Smooth muscle cell (in vitro differentiated cells): ENCODE results near the gene ZSWIM1. TPM values are rescaled to one million over a fixed set of nuclear protein-coding genes. Genes with fewer than 3 reads are reported as not detected.

Source experiments
- DNase-seq: peaks from one replicate; lab custom pipeline; 2025; ENCODE audit not compliant: unreplicated experiment; lab: John Stamatoyannopoulos, UW
- H2AFZ ChIP-seq: fragments of 200-600 bp; sonication (generic); 2 replicates; pipeline ENCODE4 v1.6.0; 2016; ENCODE audit warnings: antibody characterized with exemption, low read depth, mild to moderate bottlenecking
- H3F3A ChIP-seq: fragments of 200-600 bp; sonication (generic); 2 replicates; pipeline ENCODE4 v1.6.0; 2017; ENCODE audit warnings: antibody characterized with exemption, low read depth
- H3K27ac ChIP-seq: fragments of 200-600 bp; sonication (generic); 2 replicates; pipeline ENCODE4 v1.5.1; 2016; ENCODE audit warnings: low read depth, mild to moderate bottlenecking
- H3K27me3 ChIP-seq: fragments of 200-600 bp; sonication (generic); 2 replicates; pipeline ENCODE4 v1.6.1; 2016; ENCODE audit warnings: low read depth, mild to moderate bottlenecking
- H3K36me3 ChIP-seq: fragments of 200-600 bp; sonication (generic); 2 replicates; pipeline ENCODE4 v1.5.1; 2016; ENCODE audit warnings: low read depth
- H3K4me1 ChIP-seq: fragments of 200-600 bp; sonication (generic); 2 replicates; pipeline ENCODE4 v1.5.1; 2016; ENCODE audit warnings: low read depth
- H3K4me2 ChIP-seq: fragments of 200-600 bp; sonication (generic); 2 replicates; pipeline ENCODE4 v1.6.0; 2016; ENCODE audit warnings: mild to moderate bottlenecking
- H3K4me3 ChIP-seq: fragments of 200-600 bp; sonication (generic); 2 replicates; pipeline ENCODE4 v1.5.1; 2016; ENCODE audit warnings: mild to moderate bottlenecking
- H3K79me2 ChIP-seq: fragments of 200-600 bp; sonication (generic); 2 replicates; pipeline ENCODE4 v1.6.0; 2016; ENCODE audit warnings: low read depth, mild to moderate bottlenecking
- H3K9ac ChIP-seq: fragments of 200-600 bp; sonication (generic); 2 replicates; pipeline ENCODE4 v1.6.0; 2016; ENCODE audit warnings: low read depth
- H3K9me3 ChIP-seq: fragments of 200-600 bp; sonication (generic); replicated peaks from 2 replicates; pipeline ENCODE4 v1.5.1; 2016; ENCODE audit warnings: low read depth
- H4K20me1 ChIP-seq: fragments of 200-600 bp; sonication (generic); 2 replicates; pipeline ENCODE4 v1.6.0; 2016; ENCODE audit warnings: low read depth
- WGBS: methylation state at CpG from one replicate; pipeline ENCODE4 v1.1.7; 2016; ENCODE audit warnings: low lambda C conversion rate; 5-methylcytosine and 5-hydroxymethylcytosine counted together
- polyA plus RNA-seq: library from polyadenylated mRNA; unstranded; fragments of >200 nt; fragmentation: Nextera tagmentation; extraction: Ambion mirVana; gene quantifications from 2 replicates; pipeline ENCODE4 v1.2.1, GENCODE V29; 2016
- total RNA-seq: library from RNA; depleted of rRNA; stranded (reverse); fragments of >200 nt; gene quantifications from 2 replicates; pipeline ENCODE4 v1.2.3, GENCODE V29; 2014
- TF ChIP-seq, protein P1 (sequence below): fragments of 200-600 bp; sonication (generic); IDR thresholded peaks from 2 replicates; pipeline ENCODE4 v1.5.1; 2017; ENCODE audit warnings: borderline replicate concordance, mild to moderate bottlenecking, antibody characterized with exemption; ENCODE audit not compliant: insufficient read depth, poor library complexity, severe bottlenecking

ZSWIM1 gene
- total and polyA plus RNA-seq, 2 experiments from 2014 or later = 5.7 to 12.2 TPM

DNA sequence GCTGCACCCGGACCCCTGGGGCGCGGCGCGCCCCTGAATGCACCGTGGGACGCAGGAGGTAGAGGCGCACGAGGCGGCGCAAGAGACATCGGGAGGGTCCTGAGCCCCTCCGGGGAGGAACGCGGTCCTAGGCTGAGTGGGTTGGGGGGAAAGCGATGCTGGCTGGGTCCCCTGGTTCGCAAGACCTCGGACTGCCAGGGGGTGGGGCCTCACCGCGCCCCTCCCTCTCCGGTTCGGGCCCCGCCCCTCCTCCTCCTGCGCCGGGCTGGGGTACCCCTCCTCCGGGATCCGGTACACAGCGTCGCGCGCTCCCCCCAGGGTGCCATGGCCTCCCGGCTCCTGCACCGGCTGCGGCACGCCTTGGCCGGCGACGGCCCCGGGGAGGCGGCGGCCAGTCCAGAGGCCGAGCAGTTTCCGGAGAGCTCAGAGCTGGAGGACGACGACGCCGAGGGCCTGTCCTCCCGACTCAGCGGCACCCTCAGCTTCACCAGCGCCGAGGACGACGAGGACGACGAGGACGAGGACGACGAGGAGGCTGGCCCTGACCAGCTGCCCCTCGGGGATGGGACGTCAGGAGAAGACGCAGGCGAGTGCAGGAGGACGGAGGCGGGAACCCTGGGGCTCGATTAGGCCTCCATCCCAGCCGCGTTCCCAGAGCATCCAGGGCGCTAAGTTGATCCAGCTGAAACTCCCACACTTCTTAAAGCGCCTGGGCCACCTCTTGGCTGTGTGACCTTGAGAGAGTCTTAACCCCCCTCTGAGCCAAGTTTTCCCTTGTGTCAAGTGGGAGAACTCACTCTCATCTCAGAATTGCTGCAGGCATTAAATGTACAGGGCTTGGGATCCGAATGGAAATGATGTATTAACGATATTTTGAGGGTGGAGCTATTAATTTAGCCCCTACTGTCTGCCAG is 46.9 kb upstream of the ZSWIM1 start:
- Histone ChIP-seq H3K4me2 (peak overlapping the region; percentile 99), H2AFZ (peak overlapping the region; percentile 93), H3K27ac (peak overlapping the region; percentile 46), H3K36me3 (no peaks in the 10 kb centered on the region), H3K27me3 (no peaks in the 10 kb centered on the region), H3K9ac (peak overlapping the region; percentile 42), H3K4me3 (peak overlapping the region; percentile 88), H3K4me1 (peaks cover 5% of the 10 kb centered on the region), H3K79me2 (no peaks in the 10 kb centered on the region), H3K9me3 (no peaks in the 10 kb centered on the region), H4K20me1 (peaks cover 4% of the 10 kb centered on the region), H3F3A (peaks cover 11% of the 10 kb centered on the region)
- DNase-seq = peak; percentile 80
- TF ChIP-seq, protein P1, sequence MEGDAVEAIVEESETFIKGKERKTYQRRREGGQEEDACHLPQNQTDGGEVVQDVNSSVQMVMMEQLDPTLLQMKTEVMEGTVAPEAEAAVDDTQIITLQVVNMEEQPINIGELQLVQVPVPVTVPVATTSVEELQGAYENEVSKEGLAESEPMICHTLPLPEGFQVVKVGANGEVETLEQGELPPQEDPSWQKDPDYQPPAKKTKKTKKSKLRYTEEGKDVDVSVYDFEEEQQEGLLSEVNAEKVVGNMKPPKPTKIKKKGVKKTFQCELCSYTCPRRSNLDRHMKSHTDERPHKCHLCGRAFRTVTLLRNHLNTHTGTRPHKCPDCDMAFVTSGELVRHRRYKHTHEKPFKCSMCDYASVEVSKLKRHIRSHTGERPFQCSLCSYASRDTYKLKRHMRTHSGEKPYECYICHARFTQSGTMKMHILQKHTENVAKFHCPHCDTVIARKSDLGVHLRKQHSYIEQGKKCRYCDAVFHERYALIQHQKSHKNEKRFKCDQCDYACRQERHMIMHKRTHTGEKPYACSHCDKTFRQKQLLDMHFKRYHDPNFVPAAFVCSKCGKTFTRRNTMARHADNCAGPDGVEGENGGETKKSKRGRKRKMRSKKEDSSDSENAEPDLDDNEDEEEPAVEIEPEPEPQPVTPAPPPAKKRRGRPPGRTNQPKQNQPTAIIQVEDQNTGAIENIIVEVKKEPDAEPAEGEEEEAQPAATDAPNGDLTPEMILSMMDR = no peak
- 6% methylated on average over 53 of the region's 71 CpGs for WGBS

DNA sequence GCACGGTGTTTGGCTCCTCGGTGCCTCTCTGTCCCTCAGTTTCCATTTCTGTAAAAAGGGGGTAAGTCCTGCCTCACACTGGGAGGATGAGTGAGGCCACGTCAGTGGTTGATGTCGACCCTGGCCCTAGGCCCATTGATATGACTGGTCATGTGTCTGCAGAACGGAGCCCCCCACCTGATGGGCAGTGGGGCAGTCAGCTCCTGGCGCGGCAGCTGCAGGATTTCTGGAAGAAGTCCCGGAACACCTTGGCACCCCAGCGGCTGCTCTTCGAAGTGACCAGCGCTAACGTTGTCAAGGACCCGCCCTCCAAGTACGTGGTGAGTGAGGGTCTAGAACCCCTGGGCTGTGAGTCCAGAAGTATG is 46.2 kb upstream of the ZSWIM1 start:
- H3K4me2 ChIP-seq = peak overlapping the region; percentile 99
- peaks cover 6% of the 10 kb centered on the region for H4K20me1 ChIP-seq
- H3K36me3 ChIP-seq = no peaks in the 10 kb centered on the region
- peak overlapping the region; percentile 88 for H3K4me3 ChIP-seq
- DNase-seq = no peak
- TF ChIP-seq, protein P1 = no peak
- no peak overlapping the region for H2AFZ ChIP-seq
- no peaks in the 10 kb centered on the region for H3K79me2 ChIP-seq
- H3K9ac ChIP-seq = no peak overlapping the region
- no peaks in the 10 kb centered on the region for H3K27me3 ChIP-seq
- no peaks in the 10 kb centered on the region for H3K9me3 ChIP-seq
- WGBS = 93% methylated on average over 14 of the region's 14 CpGs
- H3F3A ChIP-seq = peaks cover 11% of the 10 kb centered on the region
- peaks cover 5% of the 10 kb centered on the region for H3K4me1 ChIP-seq
- H3K27ac ChIP-seq = no peak overlapping the region

DNA sequence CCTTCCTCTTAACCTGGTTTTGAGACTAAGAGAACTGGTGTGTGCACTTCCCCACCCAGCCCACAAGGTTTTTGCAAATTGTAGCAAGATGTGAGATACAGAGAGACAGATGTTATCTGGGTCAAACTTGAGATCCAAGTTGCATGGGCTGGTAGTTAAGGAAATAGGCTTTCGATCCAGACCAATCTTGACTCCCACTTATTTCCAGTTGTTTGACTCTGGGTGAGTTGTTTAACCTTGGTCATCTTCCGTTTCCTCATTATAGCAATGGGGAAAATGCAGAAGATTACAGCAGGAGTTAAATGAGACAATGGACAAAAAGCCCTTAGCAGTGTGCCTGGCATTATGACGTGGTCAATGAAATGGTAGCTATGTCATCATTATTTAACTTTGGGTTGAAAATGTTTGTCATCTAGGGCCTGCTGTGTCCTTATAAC is 45.7 kb upstream of the ZSWIM1 start:
- 90% methylated on average over 3 of the region's 3 CpGs for WGBS
- TF ChIP-seq, protein P1 = no peak
- H3K27me3 ChIP-seq = no peaks in the 10 kb centered on the region
- no peaks in the 10 kb centered on the region for H3K79me2 ChIP-seq
- H3K4me2 ChIP-seq = peak overlapping the region; percentile 99
- H3K4me3 ChIP-seq = no peak overlapping the region
- H3K36me3 ChIP-seq = no peaks in the 10 kb centered on the region
- H3K27ac ChIP-seq = peak overlapping the region; percentile 5
- H3K4me1 ChIP-seq = peaks cover 5% of the 10 kb centered on the region
- H2AFZ ChIP-seq = no peak overlapping the region
- no peak for DNase-seq
- peaks cover 11% of the 10 kb centered on the region for H3F3A ChIP-seq
- peaks cover 7% of the 10 kb centered on the region for H4K20me1 ChIP-seq
- H3K9me3 ChIP-seq = no peaks in the 10 kb centered on the region
- no peak overlapping the region for H3K9ac ChIP-seq
